SK-N-SH (cell line): Measurements from ENCODE around the gene PRKG1. TPM values are rescaled to one million over a fixed set of nuclear protein-coding genes. Genes with fewer than 3 reads are reported as not detected.

ENCODE experiments used
- CTCF ChIA-PET: fragments of 300-600, 350-600 bp; formaldehyde crosslinking; extraction: SDS; loops from one replicate; lab custom pipeline; 2021; lab: Yijun Ruan, JAX
- POLR2A ChIA-PET: fragments of 350-600 bp; sonication (Branson Sonifier 250); formaldehyde crosslinking; extraction: SDS; loops from one replicate; lab custom pipeline; 2020; ENCODE audit warnings: antibody characterized with exemption, inconsistent platforms; lab: Yijun Ruan, JAX
- DNase-seq: peaks from one replicate; pipeline ENCODE4 v3.0.0; 2012
- H2AFZ ChIP-seq: fragments of 200-600 bp; sonication (generic); 2 replicates; pipeline ENCODE4 v1.8.1; 2016; ENCODE audit warnings: antibody characterized with exemption, mild to moderate bottlenecking, low read depth
- H3F3A ChIP-seq: fragments of 200-600 bp; sonication (generic); replicated peaks from 2 replicates; pipeline ENCODE3; 2016; ENCODE audit warnings: antibody characterized with exemption, mild to moderate bottlenecking; ENCODE audit not compliant: insufficient read depth
- H3K27ac ChIP-seq, 2 experiments: fragments of 200-500 bp in 1 of 2; fragments of 200-600 bp in 1 of 2; sonication (Bioruptor generic) in 1 of 2; sonication (generic), shearing (Covaris generic) in 1 of 2; 2 replicates each; pipeline versions ENCODE4 v1.5.1 to v1.6.1; 2014 to 2016; ENCODE audit warnings: low read depth in 2 of 2, inconsistent platforms in 1 of 2, low read length in 1 of 2, mild to moderate bottlenecking in 1 of 2, mixed read lengths in 1 of 2
- H3K27me3 ChIP-seq: fragments of 200-600 bp; sonication (generic), shearing (Covaris generic); 2 replicates; pipeline ENCODE4 v1.6.1; 2016; ENCODE audit warnings: mixed run types; ENCODE audit not compliant: insufficient read depth
- H3K36me3 ChIP-seq, 2 experiments: fragments of 200-500 bp in 1 of 2; fragments of 200-600 bp in 1 of 2; sonication (Bioruptor generic) in 1 of 2; sonication (generic) in 1 of 2; replicated peaks in 1 of 2; 2 replicates each; pipeline versions ENCODE3 to v1.5.1; 2014 to 2016; ENCODE audit warnings: low read length in 1 of 2, mild to moderate bottlenecking in 1 of 2; ENCODE audit not compliant: insufficient read depth in 2 of 2, control insufficient read depth in 1 of 2
- H3K4me1 ChIP-seq, 2 experiments: fragments of 200-500 bp in 1 of 2; fragments of 200-600 bp in 1 of 2; sonication (Bioruptor generic) in 1 of 2; sonication (generic), shearing (Covaris generic) in 1 of 2; 2 replicates each; pipeline versions ENCODE4 v1.5.1 to v1.6.1; 2014 to 2016; ENCODE audit warnings: low read depth in 1 of 2, low read length in 1 of 2, mixed run types in 1 of 2; ENCODE audit not compliant: insufficient read depth in 2 of 2, control insufficient read depth in 1 of 2
- H3K4me2 ChIP-seq: fragments of 200-600 bp; sonication (generic), shearing (Covaris generic); 2 replicates; pipeline ENCODE4 v1.6.1; 2017; ENCODE audit warnings: mixed run types
- H3K4me3 ChIP-seq, 2 experiments: fragments of 200-500 bp in 1 of 2; fragments of 200-600 bp in 1 of 2; sonication (Bioruptor generic) in 1 of 2; sonication (generic), shearing (Covaris generic) in 1 of 2; 2 replicates each; pipeline versions ENCODE4 v1.5.1 to v1.8.1; 2014 to 2016; ENCODE audit warnings: low read depth in 2 of 2, inconsistent platforms in 1 of 2, low read length in 1 of 2, mild to moderate bottlenecking in 1 of 2, mixed read lengths in 1 of 2, moderate library complexity in 1 of 2
- H3K79me2 ChIP-seq: fragments of 200-600 bp; sonication (generic); 2 replicates; pipeline ENCODE4 v1.8.1; 2017; ENCODE audit warnings: mild to moderate bottlenecking; ENCODE audit not compliant: insufficient read depth
- H3K9ac ChIP-seq: fragments of 200-600 bp; sonication (generic); 2 replicates; pipeline ENCODE4 v1.6.1; 2017; ENCODE audit warnings: mixed run types
- H3K9me2 ChIP-seq: fragments of 200-600 bp; sonication (generic); 2 replicates; pipeline ENCODE4 v1.6.1; 2017; ENCODE audit warnings: mixed run types
- H3K9me3 ChIP-seq: fragments of 200-600 bp; sonication (generic); 2 replicates; pipeline ENCODE4 v1.6.1; 2017; ENCODE audit warnings: mixed run types, mild to moderate bottlenecking, moderate library complexity
- H4K20me1 ChIP-seq: fragments of 200-600 bp; sonication (generic); 2 replicates; pipeline ENCODE4 v1.6.1; 2017; ENCODE audit warnings: mild to moderate bottlenecking, mixed run types; ENCODE audit not compliant: insufficient read depth
- CTCF ChIP-seq: fragments of 200-600 bp; sonication (generic); IDR thresholded peaks from 2 replicates; pipeline ENCODE4 v1.6.1; 2017; ENCODE audit warnings: antibody characterized with exemption, mild to moderate bottlenecking, moderate library complexity
- ELF1 ChIP-seq: IDR thresholded peaks from 2 replicates; pipeline ENCODE4 v1.4.0; 2012
- EZH2phosphoT487 ChIP-seq: fragments of 200-600 bp; sonication (generic); IDR thresholded peaks from 2 replicates; pipeline ENCODE4 v1.6.1; 2017; ENCODE audit warnings: low read depth, mixed run types, mild to moderate bottlenecking, antibody characterized with exemption, moderate library complexity, borderline replicate concordance
- FOSL2 ChIP-seq: IDR thresholded peaks from 2 replicates; pipeline ENCODE4 v1.4.0; 2012; ENCODE audit warnings: low read depth, mild to moderate bottlenecking, moderate library complexity, borderline replicate concordance
- GATA2 ChIP-seq: sonication (generic); formaldehyde crosslinking; IDR thresholded peaks from 2 replicates; pipeline ENCODE4 v1.5.0; 2020; ENCODE audit warnings: mild to moderate bottlenecking, missing genetic modification reagents
- IRF3 ChIP-seq: fragments of 150-350 bp; IDR thresholded peaks from 2 replicates; pipeline ENCODE4 v1.6.1; 2016; ENCODE audit warnings: mild to moderate bottlenecking, low read depth, low read length
- MAX ChIP-seq: IDR thresholded peaks from 2 replicates; pipeline ENCODE4 v1.4.0; 2012; ENCODE audit warnings: low read depth
- MEF2A ChIP-seq: IDR thresholded peaks from 2 replicates; pipeline ENCODE4 v1.4.0; 2012; ENCODE audit warnings: low read depth, borderline replicate concordance
- NFIC ChIP-seq: IDR thresholded peaks from 2 replicates; pipeline ENCODE4 v1.4.0; 2012; ENCODE audit warnings: borderline replicate concordance
- PBX3 ChIP-seq: IDR thresholded peaks from 2 replicates; pipeline ENCODE4; 2012
- RAD21 ChIP-seq: IDR thresholded peaks from 2 replicates; pipeline ENCODE4 v1.6.1; 2012; ENCODE audit warnings: mild to moderate bottlenecking, low read length
- RCOR1 ChIP-seq: fragments of 150-350 bp; IDR thresholded peaks from 2 replicates; pipeline ENCODE4 v1.6.1; 2017; ENCODE audit warnings: antibody characterized with exemption, low read length
- REST ChIP-seq: IDR thresholded peaks from 2 replicates; pipeline ENCODE4 v1.6.1; 2012; ENCODE audit warnings: mild to moderate bottlenecking, low read depth, low read length, moderate library complexity
- SIN3A ChIP-seq: IDR thresholded peaks from 2 replicates; pipeline ENCODE4 v1.6.1; 2012; ENCODE audit warnings: low read depth, mild to moderate bottlenecking, low read length, moderate library complexity, borderline replicate concordance
- SMC3 ChIP-seq: IDR thresholded peaks from 2 replicates; pipeline ENCODE4 v1.6.1; 2012; ENCODE audit warnings: low read depth, low read length, improper control_type of control experiment
- TAF1 ChIP-seq: IDR thresholded peaks from 2 replicates; pipeline ENCODE4 v1.6.1; 2012; ENCODE audit warnings: low read depth, mild to moderate bottlenecking, low read length, moderate library complexity, borderline replicate concordance
- TCF12 ChIP-seq: IDR thresholded peaks from 2 replicates; pipeline ENCODE4 v1.4.0; 2012
- TEAD4 ChIP-seq: IDR thresholded peaks from 2 replicates; pipeline ENCODE4 v1.4.0; 2012; ENCODE audit warnings: mild to moderate bottlenecking, borderline replicate concordance; ENCODE audit not compliant: insufficient read depth
- YY1 ChIP-seq: IDR thresholded peaks from 2 replicates; pipeline ENCODE4 v1.4.0; 2012; ENCODE audit warnings: low read depth, mild to moderate bottlenecking
- WGBS: methylation state at CpG from one replicate; pipeline ENCODE4 v1.1.6; 2017; ENCODE audit warnings: low lambda C conversion rate; 5-methylcytosine and 5-hydroxymethylcytosine counted together
- polyA plus RNA-seq, 3 experiments: library from polyadenylated mRNA; depleted of rRNA; stranded (reverse); fragments of >200 nt; gene quantifications; 2 replicates each; pipeline ENCODE4 v1.2.3, GENCODE V29; 2012

The PRKG1 gene
- polyA plus RNA-seq, 1 of the 3 experiments (the other 2 are of a cell fraction): 4.1 TPM

GRCh38 chr10:51227897-51228713 is 153.8 kb downstream of the PRKG1 start:
- Histone ChIP-seq H3K4me1 (peaks cover 0 to 23% of the 10 kb centered on the region in 2 experiments; a peak in 2 of 4 replicates), H3K4me3 (no peak overlapping the region), H3K36me3 (no peaks in the 10 kb centered on the region), H3K9me3 (no peaks in the 10 kb centered on the region), H3F3A (no peaks in the 10 kb centered on the region), H3K9ac (no peak overlapping the region), H4K20me1 (no peaks in the 10 kb centered on the region), H3K27me3 (no peaks in the 10 kb centered on the region), H3K9me2 (no peaks in the 10 kb centered on the region), H3K27ac (no peak overlapping the region), H2AFZ (no peak overlapping the region), H3K79me2 (no peaks in the 10 kb centered on the region), H3K4me2 (no peak overlapping the region)
- TF ChIP-seq SMC3 (no peak), MEF2A (no peak), TCF12 (no peak), ELF1 (no peak), FOSL2 (no peak), YY1 (no peak), SIN3A (no peak), RAD21 (no peak), REST (no peak), GATA2 (CRISPR knock-in tag) (no peak), MAX (no peak), TEAD4 (no peak), RCOR1 (no peak), NFIC (no peak)
- DNase-seq: no peak
- WGBS: 81% methylated on average over 4 of the region's 4 CpGs
- ChIA-PET POLR2A (no interaction called here), CTCF (no interaction called here)

- Histone ChIP-seq H3K9me2 (no peaks in the 10 kb centered on the region), H3K4me3 (no peak overlapping the region), H3K4me1 (peaks cover 0 to 24% of the 10 kb centered on the region in 2 experiments; a peak in 2 of 4 replicates), H3K9me3 (no peaks in the 10 kb centered on the region), H3K36me3 (no peaks in the 10 kb centered on the region), H3K79me2 (no peaks in the 10 kb centered on the region), H3F3A (no peaks in the 10 kb centered on the region), H2AFZ (no peak overlapping the region), H3K27ac (no peak overlapping the region), H4K20me1 (no peaks in the 10 kb centered on the region), H3K27me3 (no peaks in the 10 kb centered on the region), H3K9ac (no peak overlapping the region), H3K4me2 (no peak overlapping the region)
- ChIA-PET CTCF (no interaction called here), POLR2A (no interaction called here)
- no peak for TF ChIP-seq SMC3
- TF ChIP-seq EZH2phosphoT487: no peak
- TF ChIP-seq IRF3: no peak
- no peak for TF ChIP-seq TAF1
- no peak for TF ChIP-seq GATA2 (CRISPR knock-in tag)
- TF ChIP-seq CTCF: no peak
- TF ChIP-seq PBX3: no peak
- WGBS: 82% methylated on average over 4 of the region's 4 CpGs
- no peak for DNase-seq
These were observed 154.4 kb downstream of the PRKG1 start for GRCh38 chr10:51228714-51229100.
